A549 (cell line): ENCODE results near the gene UGT1A10. TPM values are rescaled to one million over a fixed set of nuclear protein-coding genes. Genes with fewer than 3 reads are reported as not detected.

Experiments used
- ATAC-seq, 2 experiments: fragments of 200-7000 bp in 1 of 2; fragments of >200 bp in 1 of 2; cut with Nextera tagmentation in 1 of 2; cut with Tn5 transposase in 1 of 2; 3 replicates each; pipeline versions ENCODE4 v1.8.0 to v1.9.1; 2018 to 2020; ENCODE audit warnings: mild to moderate bottlenecking in 1 of 2, moderate library complexity in 1 of 2
- CTCF ChIA-PET: fragments of 300-600 bp; sonication (Branson Sonifier 250); formaldehyde crosslinking; extraction: SDS; loops from one replicate; lab custom pipeline; 2021; ENCODE audit warnings: antibody characterized with exemption, inconsistent platforms; lab: Yijun Ruan, JAX
- POLR2A ChIA-PET: fragments of 350-600 bp; formaldehyde crosslinking; extraction: SDS; loops from one replicate; lab custom pipeline; 2021; ENCODE audit warnings: antibody characterized with exemption, inconsistent platforms; lab: Yijun Ruan, JAX
- DNase-seq, 2 experiments: peaks; one replicate each; pipeline versions ENCODE4 v3.0.0 to v3.0.0-alpha.2; 2011 to 2016; ENCODE audit warnings: low read depth in 1 of 2, low spot score in 1 of 2
- FAIRE-seq: peaks from 2 replicates; lab custom pipeline; 2011; peaks lifted over from hg19 to GRCh38; lab: Jason Lieb, UNC
- H3K27ac ChIP-seq, 2 experiments: fragments of >200 bp; sonication (Bioruptor Twin); formaldehyde crosslinking; 3 replicates each; pipeline ENCODE4 v1.5.1; 2016 to 2017
- H3K4me1 ChIP-seq: fragments of >200 bp; sonication (Bioruptor Twin); formaldehyde crosslinking; 3 replicates; pipeline ENCODE4 v1.6.1; 2016
- H3K4me2 ChIP-seq: fragments of >200 bp; sonication (Bioruptor Twin); formaldehyde crosslinking; 3 replicates; pipeline ENCODE4 v1.6.1; 2016
- H3K4me3 ChIP-seq: fragments of >200 bp; sonication (Bioruptor Twin); formaldehyde crosslinking; 3 replicates; pipeline ENCODE4 v1.5.1; 2016
- H3K9me3 ChIP-seq: fragments of >200 bp; sonication (Bioruptor Twin); formaldehyde crosslinking; 3 replicates; pipeline ENCODE4 v1.6.1; 2016
- CHD2 ChIP-seq: fragments of 150-350 bp; IDR thresholded peaks from 2 replicates; pipeline ENCODE4 v1.6.1; 2014; ENCODE audit warnings: low read length; ENCODE audit not compliant: partially characterized antibody
- ESRRA ChIP-seq: fragments of 150-350 bp; IDR thresholded peaks from 2 replicates; pipeline ENCODE4 v1.6.1; 2014; ENCODE audit warnings: mild to moderate bottlenecking, low read length, borderline replicate concordance
- FOSB ChIP-seq: fragments of 250-450 bp; sonication (Bioruptor Pico); IDR thresholded peaks from 2 replicates; pipeline ENCODE4 v1.5.0; 2020; ENCODE audit warnings: mild to moderate bottlenecking, moderate library complexity
- HEYL ChIP-seq: fragments of 250-450 bp; sonication (Bioruptor Pico); IDR thresholded peaks from 2 replicates; pipeline ENCODE4 v1.8.0; 2021; ENCODE audit warnings: mild to moderate bottlenecking, moderate library complexity
- HOXB5 ChIP-seq: fragments of 250-450 bp; sonication (Bioruptor Pico); IDR thresholded peaks from 2 replicates; pipeline ENCODE4 v1.5.0; 2020; ENCODE audit warnings: mild to moderate bottlenecking, moderate library complexity
- JUN ChIP-seq, 2 experiments: fragments of >200 bp; sonication (Bioruptor Twin); formaldehyde crosslinking; IDR thresholded peaks; 2 replicates in 1 of 2; 3 replicates in 1 of 2; pipeline ENCODE4 v1.6.1; 2016 to 2017
- KDM5A ChIP-seq: fragments of 200-600 bp; sonication (generic); IDR thresholded peaks from 2 replicates; pipeline ENCODE4 v1.6.1; 2016; ENCODE audit warnings: antibody characterized with exemption, mild to moderate bottlenecking
- NFE2L2 ChIP-seq: fragments of 150-350 bp; conservative IDR thresholded peaks from 2 replicates; pipeline ENCODE4 v1.6.1; 2014; ENCODE audit warnings: low read length
- NPAS2 ChIP-seq: fragments of 250-450 bp; sonication (Bioruptor Pico); IDR thresholded peaks from 2 replicates; pipeline ENCODE4 v1.8.0; 2022; ENCODE audit warnings: mild to moderate bottlenecking, moderate library complexity, borderline replicate concordance
- NR3C1 ChIP-seq: fragments of >200 bp; sonication (Bioruptor Twin); formaldehyde crosslinking; IDR thresholded peaks from 3 replicates; pipeline ENCODE4 v1.6.1; 2017
- POLR2A ChIP-seq: IDR thresholded peaks from 2 replicates; pipeline ENCODE4 v1.6.1; 2012; ENCODE audit warnings: mild to moderate bottlenecking, low read length
- POLR2AphosphoS2 ChIP-seq: conservative IDR thresholded peaks from 2 replicates; pipeline ENCODE4 v1.6.1; 2012; ENCODE audit warnings: low read length, improper control_type of control experiment, inconsistent platforms
- RAD21 ChIP-seq, 2 experiments: fragments of >200 bp in 1 of 2; sonication (Bioruptor Twin) in 1 of 2; formaldehyde crosslinking in 1 of 2; IDR thresholded peaks in 1 of 2; conservative IDR thresholded peaks in 1 of 2; 2 replicates in 1 of 2; 3 replicates in 1 of 2; pipeline ENCODE4 v1.6.1; 2012 to 2018; ENCODE audit warnings: inconsistent platforms in 1 of 2
- RARB ChIP-seq: fragments of 250-450 bp; sonication (Bioruptor Pico); IDR thresholded peaks from 2 replicates; pipeline ENCODE4 v1.8.0; 2021; ENCODE audit warnings: mild to moderate bottlenecking, moderate library complexity
- RNF2 ChIP-seq: fragments of 200-600 bp; sonication (generic); IDR thresholded peaks from 2 replicates; pipeline ENCODE4 v1.6.1; 2016; ENCODE audit warnings: low read depth, mild to moderate bottlenecking, antibody characterized with exemption, moderate library complexity, borderline replicate concordance
- SMC3 ChIP-seq: fragments of >200 bp; sonication (Bioruptor Twin); formaldehyde crosslinking; IDR thresholded peaks from 3 replicates; pipeline ENCODE4 v1.6.1; 2018; ENCODE audit warnings: inconsistent platforms
- SREBF2 ChIP-seq: fragments of 450-650 bp; IDR thresholded peaks from 2 replicates; pipeline ENCODE4 v1.6.1; 2014; ENCODE audit warnings: mild to moderate bottlenecking, moderate library complexity
- TP53 ChIP-seq: fragments of 250-450 bp; sonication (Bioruptor Pico); IDR thresholded peaks from 2 replicates; pipeline ENCODE4 v1.5.0; 2021; ENCODE audit warnings: mild to moderate bottlenecking, moderate library complexity
- ZFP36 ChIP-seq: fragments of 450-650 bp; IDR thresholded peaks from 2 replicates; pipeline ENCODE4 v1.6.1; 2014; ENCODE audit warnings: borderline replicate concordance; ENCODE audit not compliant: partially characterized antibody
- ZNF302 ChIP-seq: fragments of 250-450 bp; sonication (Bioruptor Pico); IDR thresholded peaks from 2 replicates; pipeline ENCODE4 v1.9.0; 2021; ENCODE audit warnings: inconsistent platforms, mild to moderate bottlenecking, moderate library complexity
- ZSCAN20 ChIP-seq: fragments of 250-450 bp; sonication (Bioruptor Pico); IDR thresholded peaks from 2 replicates; pipeline ENCODE4 v1.8.0; 2022; ENCODE audit warnings: mild to moderate bottlenecking, moderate library complexity
- WGBS: methylation state at CpG from one replicate; pipeline ENCODE4 v1.1.6; 2017; ENCODE audit errors: missing lambda C conversion rate; 5-methylcytosine and 5-hydroxymethylcytosine counted together
- polyA plus RNA-seq, 4 experiments: library from polyadenylated mRNA; depleted of rRNA in 3 of 4; stranded (reverse); fragments of >200 nt; fragmentation: RNase III in 1 of 4; extraction: RNeasy Plus Mini Kit Qiagen cat#74134 plus additional on column Dnase treatment in 1 of 4; gene quantifications; 2 replicates in 3 of 4; 3 replicates in 1 of 4; pipeline ENCODE4 v1.2.3, GENCODE V29; 2011 to 2017
- TF ChIP-seq, protein P1 (sequence below): IDR thresholded peaks from 2 replicates; pipeline ENCODE4 v1.6.1; 2012
- TF ChIP-seq, protein P2 (sequence below): fragments of 250-450 bp; sonication (Bioruptor Pico); IDR thresholded peaks from 2 replicates; pipeline ENCODE4 v1.5.0; 2020; ENCODE audit warnings: low read depth, mild to moderate bottlenecking, moderate library complexity
- TF ChIP-seq, protein P3 (sequence below): fragments of >200 bp; sonication (Bioruptor Twin); formaldehyde crosslinking; IDR thresholded peaks from 2 replicates; pipeline ENCODE4 v1.6.1; 2016
- TF ChIP-seq, protein P4 (sequence below): fragments of 250-450 bp; sonication (Bioruptor Pico); IDR thresholded peaks from 2 replicates; pipeline ENCODE4 v1.5.0; 2021; ENCODE audit warnings: mild to moderate bottlenecking, moderate library complexity, borderline replicate concordance
- TF ChIP-seq, protein P5 (sequence below): fragments of >200 bp; sonication (Bioruptor Twin); formaldehyde crosslinking; IDR thresholded peaks from 3 replicates; pipeline ENCODE4 v1.6.1; 2016
- TF ChIP-seq, protein P6 (sequence below): fragments of 150-350 bp; IDR thresholded peaks from 2 replicates; pipeline ENCODE4 v1.6.1; 2014; ENCODE audit warnings: low read depth, mild to moderate bottlenecking, low read length

Gene UGT1A10
- polyA plus RNA-seq, 2 of the 4 experiments (the other 2 are of a cell fraction) = 0.10 TPM; not detected in 1

DNA sequence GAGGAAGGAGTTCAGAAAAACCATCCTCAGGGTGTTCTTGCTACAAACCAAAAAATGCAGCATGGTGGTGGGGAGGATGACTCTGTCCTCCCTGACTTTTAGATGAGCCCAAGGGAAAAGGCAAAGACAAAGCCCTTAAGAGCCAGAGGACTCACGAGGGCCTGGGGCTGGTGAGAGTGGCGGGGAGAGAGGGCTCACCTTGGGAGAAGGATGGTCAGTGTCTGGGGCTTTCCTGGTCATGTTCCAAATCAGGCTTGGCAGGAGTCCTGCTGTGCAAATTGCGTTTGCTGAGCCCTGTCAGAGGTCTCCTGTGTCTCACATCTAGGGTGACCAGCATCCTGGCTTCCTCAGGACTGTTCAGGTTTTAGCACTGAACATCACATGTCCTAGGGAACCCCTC is 128.5 kb downstream of the UGT1A10 start:
- 57% methylated on average over 3 of the region's 3 CpGs for WGBS

DNA sequence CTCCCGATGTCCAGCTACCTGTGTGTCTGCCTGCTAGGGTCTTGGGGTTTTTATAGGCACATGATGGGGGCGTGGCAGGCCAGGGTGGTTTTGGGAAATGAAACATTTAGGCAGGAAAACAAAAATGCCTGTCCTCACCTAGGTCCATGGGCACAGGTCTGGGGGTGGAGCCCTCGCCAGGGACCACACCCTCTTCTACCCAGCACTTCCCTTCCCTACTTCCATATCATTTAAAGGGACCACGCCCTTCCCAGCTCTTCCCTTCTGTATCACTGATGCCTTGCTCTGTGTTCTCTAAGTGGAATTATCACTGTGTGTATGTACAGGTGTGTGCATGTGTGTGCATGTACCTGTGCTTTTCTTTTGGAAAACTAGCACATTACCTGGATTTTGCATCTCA is 130.2 kb downstream of the UGT1A10 start:
- no peaks in the 10 kb centered on the region for H3K9me3 ChIP-seq
- DNase-seq (no peak), ATAC-seq (peak in 1 of 2 experiments; percentile 56; a peak in 3 of 6 replicates), FAIRE-seq (no peak)
- no peak overlapping the region for H3K4me3 ChIP-seq
- peaks cover 40% of the 10 kb centered on the region for H3K4me1 ChIP-seq
- 70% methylated on average over 4 of the region's 4 CpGs for WGBS
- H3K27ac ChIP-seq = peak overlapping the region; percentile 52 to 83
- POLR2A ChIA-PET = no interaction called here
- no peak overlapping the region for H3K4me2 ChIP-seq
- CTCF ChIA-PET = interaction anchor here (0.7 kb wide), 1 partner anchor 104 kb away, joined by 3 read pairs; no protein-coding TSS in a partner anchor
- TF ChIP-seq POLR2AphosphoS2 (no peak), HEYL (no peak), SREBF2 (no peak), NR3C1 (no peak), FOSB (CRISPR knock-in tag) (no peak), KDM5A (no peak), RAD21 (conservative IDR thresholded peaks at IDR 0.05 in 1 of 2, IDR thresholded peaks at IDR 0.05 in 1 of 2) (no peak), JUN (IDR thresholded peaks at IDR 0.05) (no peak)
- TF ChIP-seq, protein P1, sequence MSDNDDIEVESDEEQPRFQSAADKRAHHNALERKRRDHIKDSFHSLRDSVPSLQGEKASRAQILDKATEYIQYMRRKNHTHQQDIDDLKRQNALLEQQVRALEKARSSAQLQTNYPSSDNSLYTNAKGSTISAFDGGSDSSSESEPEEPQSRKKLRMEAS = no peak
- TF ChIP-seq, all 56 proteins: peak for 0

More for the DNA sequence above, 128.5 kb downstream of the UGT1A10 start:
- CTCF ChIA-PET = interaction anchor here (1.1 to 1.2 kb wide), 2 partner anchors 68 to 316 kb away, joined by 3 read pairs; no protein-coding TSS in a partner anchor
- FAIRE-seq = no peak
- POLR2A ChIA-PET = interaction anchor here (1.4 kb wide), 1 partner anchor 68 kb away, joined by 8 read pairs; no protein-coding TSS in a partner anchor
- Histone ChIP-seq H3K4me1 (peaks cover 48% of the 10 kb centered on the region), H3K4me3 (no peak overlapping the region), H3K27ac (peak overlapping the region; percentile 83 to 91), H3K4me2 (peak overlapping the region; percentile 52), H3K9me3 (no peaks in the 10 kb centered on the region)
- no peak for TF ChIP-seq RNF2
- 0 out of 2 replicates have a peak, but pooled peaks have one; percentile 7 for TF ChIP-seq POLR2A
- TF ChIP-seq ESRRA = no peak
- ATAC-seq = peak in 1 of 2 experiments; percentile 49; a peak in 3 of 6 replicates
- no peak for DNase-seq

DNA sequence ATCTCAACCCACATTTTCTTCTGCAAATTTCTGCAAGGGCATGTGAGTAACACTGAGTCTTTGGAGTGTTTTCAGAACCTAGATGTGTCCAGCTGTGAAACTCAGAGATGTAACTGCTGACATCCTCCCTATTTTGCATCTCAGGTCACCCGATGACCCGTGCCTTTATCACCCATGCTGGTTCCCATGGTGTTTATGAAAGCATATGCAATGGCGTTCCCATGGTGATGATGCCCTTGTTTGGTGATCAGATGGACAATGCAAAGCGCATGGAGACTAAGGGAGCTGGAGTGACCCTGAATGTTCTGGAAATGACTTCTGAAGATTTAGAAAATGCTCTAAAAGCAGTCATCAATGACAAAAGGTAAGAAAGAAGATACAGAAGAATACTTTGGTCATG is 131.8 kb downstream of the UGT1A10 start:
- TF ChIP-seq, protein P2, sequence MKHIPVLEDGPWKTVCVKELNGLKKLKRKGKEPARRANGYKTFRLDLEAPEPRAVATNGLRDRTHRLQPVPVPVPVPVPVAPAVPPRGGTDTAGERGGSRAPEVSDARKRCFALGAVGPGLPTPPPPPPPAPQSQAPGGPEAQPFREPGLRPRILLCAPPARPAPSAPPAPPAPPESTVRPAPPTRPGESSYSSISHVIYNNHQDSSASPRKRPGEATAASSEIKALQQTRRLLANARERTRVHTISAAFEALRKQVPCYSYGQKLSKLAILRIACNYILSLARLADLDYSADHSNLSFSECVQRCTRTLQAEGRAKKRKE (CRISPR knock-in tag) = no peak
- TF ChIP-seq ZSCAN20 (no peak), JUN (IDR thresholded peaks at IDR 0.05) (no peak), SREBF2 (no peak), ZFP36 (no peak), ZNF302 (CRISPR knock-in tag) (no peak), TP53 (CRISPR knock-in tag) (no peak), HOXB5 (CRISPR knock-in tag) (no peak), POLR2A (no peak), RARB (no peak)
- TF ChIP-seq, protein P3, sequence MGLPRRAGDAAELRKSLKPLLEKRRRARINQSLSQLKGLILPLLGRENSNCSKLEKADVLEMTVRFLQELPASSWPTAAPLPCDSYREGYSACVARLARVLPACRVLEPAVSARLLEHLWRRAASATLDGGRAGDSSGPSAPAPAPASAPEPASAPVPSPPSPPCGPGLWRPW = no peak
- TF ChIP-seq, all 56 proteins: peak for 0
- ChIA-PET POLR2A (no interaction called here), CTCF (interaction anchor here (0.8 kb wide), 1 partner anchor 11 kb away, joined by 3 read pairs; no protein-coding TSS in a partner anchor)
- DNase-seq (no peak), ATAC-seq (no peak), FAIRE-seq (no peak)
- Histone ChIP-seq H3K9me3 (no peaks in the 10 kb centered on the region), H3K4me1 (peaks cover 33% of the 10 kb centered on the region), H3K4me2 (no peak overlapping the region), H3K27ac (peak overlapping the region in 1 of 2 experiments; percentile 55; a peak in 3 of 6 replicates), H3K4me3 (no peak overlapping the region)
- WGBS = 94% methylated on average over 4 of the region's 4 CpGs

DNA sequence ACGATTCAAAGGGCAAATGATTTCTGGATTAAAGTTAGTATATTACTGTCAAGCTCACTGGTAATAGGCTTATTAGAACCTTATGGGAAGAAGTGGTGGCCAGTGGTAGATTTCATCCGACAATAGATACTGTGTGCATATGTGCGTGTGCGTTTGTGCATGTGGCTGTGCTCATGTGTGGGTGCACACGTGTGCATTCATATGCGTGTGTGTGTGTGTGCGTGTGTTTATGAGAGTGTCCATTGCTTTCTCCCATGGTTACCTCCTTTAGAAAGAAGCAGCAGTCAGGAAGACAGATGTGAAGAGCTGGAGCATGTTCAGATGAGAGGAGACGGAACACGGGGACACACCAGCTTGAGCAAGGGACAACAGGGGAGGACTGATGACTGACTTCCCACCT is 133.0 kb downstream of the UGT1A10 start:
- Histone ChIP-seq H3K27ac (peak overlapping the region in 1 of 2 experiments; percentile 54; a peak in 2 of 6 replicates), H3K4me1 (peaks cover 21% of the 10 kb centered on the region), H3K4me3 (no peak overlapping the region), H3K4me2 (no peak overlapping the region), H3K9me3 (no peaks in the 10 kb centered on the region)
- FAIRE-seq (no peak), DNase-seq (no peak), ATAC-seq (no peak)
- ChIA-PET POLR2A (no interaction called here), CTCF (no interaction called here)
- WGBS = 84% methylated on average over 9 of the region's 9 CpGs
- TF ChIP-seq JUN (IDR thresholded peaks at IDR 0.05) (no peak), NFE2L2 (no peak), NPAS2 (CRISPR knock-in tag) (no peak), CHD2 (no peak), SMC3 (no peak)
- TF ChIP-seq, protein P4, sequence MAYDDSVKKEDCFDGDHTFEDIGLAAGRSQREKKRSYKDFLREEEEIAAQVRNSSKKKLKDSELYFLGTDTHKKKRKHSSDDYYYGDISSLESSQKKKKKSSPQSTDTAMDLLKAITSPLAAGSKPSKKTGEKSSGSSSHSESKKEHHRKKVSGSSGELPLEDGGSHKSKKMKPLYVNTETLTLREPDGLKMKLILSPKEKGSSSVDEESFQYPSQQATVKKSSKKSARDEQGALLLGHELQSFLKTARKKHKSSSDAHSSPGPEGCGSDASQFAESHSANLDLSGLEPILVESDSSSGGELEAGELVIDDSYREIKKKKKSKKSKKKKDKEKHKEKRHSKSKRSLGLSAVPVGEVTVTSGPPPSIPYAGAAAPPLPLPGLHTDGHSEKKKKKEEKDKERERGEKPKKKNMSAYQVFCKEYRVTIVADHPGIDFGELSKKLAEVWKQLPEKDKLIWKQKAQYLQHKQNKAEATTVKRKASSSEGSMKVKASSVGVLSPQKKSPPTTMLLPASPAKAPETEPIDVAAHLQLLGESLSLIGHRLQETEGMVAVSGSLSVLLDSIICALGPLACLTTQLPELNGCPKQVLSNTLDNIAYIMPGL (CRISPR knock-in tag) = no peak
- TF ChIP-seq, protein P5, sequence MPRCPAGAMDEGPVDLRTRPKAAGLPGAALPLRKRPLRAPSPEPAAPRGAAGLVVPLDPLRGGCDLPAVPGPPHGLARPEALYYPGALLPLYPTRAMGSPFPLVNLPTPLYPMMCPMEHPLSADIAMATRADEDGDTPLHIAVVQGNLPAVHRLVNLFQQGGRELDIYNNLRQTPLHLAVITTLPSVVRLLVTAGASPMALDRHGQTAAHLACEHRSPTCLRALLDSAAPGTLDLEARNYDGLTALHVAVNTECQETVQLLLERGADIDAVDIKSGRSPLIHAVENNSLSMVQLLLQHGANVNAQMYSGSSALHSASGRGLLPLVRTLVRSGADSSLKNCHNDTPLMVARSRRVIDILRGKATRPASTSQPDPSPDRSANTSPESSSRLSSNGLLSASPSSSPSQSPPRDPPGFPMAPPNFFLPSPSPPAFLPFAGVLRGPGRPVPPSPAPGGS = no peak
- TF ChIP-seq, protein P6, sequence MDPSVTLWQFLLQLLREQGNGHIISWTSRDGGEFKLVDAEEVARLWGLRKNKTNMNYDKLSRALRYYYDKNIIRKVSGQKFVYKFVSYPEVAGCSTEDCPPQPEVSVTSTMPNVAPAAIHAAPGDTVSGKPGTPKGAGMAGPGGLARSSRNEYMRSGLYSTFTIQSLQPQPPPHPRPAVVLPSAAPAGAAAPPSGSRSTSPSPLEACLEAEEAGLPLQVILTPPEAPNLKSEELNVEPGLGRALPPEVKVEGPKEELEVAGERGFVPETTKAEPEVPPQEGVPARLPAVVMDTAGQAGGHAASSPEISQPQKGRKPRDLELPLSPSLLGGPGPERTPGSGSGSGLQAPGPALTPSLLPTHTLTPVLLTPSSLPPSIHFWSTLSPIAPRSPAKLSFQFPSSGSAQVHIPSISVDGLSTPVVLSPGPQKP = no peak
